ENCODE results near the gene GUCD1. TPM values are rescaled to one million over a fixed set of nuclear protein-coding genes. Genes with fewer than 3 reads are reported as not detected.

Gene GUCD1
- total RNA-seq, 1 donor = 96.6 TPM

DNA sequence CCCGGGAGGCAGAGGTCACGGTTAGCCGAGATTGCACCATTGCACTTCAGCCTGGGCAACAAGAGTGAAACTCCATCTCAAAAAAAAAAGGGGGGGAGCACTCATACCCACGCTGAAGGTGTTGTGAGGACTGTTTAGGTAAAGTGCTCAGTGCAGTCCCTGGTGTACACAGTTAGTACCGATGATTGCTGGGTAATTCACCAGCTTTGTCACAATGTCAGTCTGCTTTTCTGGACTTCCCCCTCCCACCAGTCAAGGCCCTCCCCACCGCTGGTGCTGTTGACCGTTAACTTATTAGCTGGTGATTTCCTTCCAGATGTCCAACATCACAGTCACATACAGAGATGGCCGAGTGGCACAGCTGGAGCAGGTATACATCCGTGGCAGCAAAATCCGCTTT, 12.7 kb upstream of the GUCD1 start:
- no peak for DNase-seq (ENCODE audit: low read depth)
- no peak overlapping the region for H3K4me3 ChIP-seq (ENCODE audit: low read depth, low read length)
- TF ChIP-seq, protein P1, sequence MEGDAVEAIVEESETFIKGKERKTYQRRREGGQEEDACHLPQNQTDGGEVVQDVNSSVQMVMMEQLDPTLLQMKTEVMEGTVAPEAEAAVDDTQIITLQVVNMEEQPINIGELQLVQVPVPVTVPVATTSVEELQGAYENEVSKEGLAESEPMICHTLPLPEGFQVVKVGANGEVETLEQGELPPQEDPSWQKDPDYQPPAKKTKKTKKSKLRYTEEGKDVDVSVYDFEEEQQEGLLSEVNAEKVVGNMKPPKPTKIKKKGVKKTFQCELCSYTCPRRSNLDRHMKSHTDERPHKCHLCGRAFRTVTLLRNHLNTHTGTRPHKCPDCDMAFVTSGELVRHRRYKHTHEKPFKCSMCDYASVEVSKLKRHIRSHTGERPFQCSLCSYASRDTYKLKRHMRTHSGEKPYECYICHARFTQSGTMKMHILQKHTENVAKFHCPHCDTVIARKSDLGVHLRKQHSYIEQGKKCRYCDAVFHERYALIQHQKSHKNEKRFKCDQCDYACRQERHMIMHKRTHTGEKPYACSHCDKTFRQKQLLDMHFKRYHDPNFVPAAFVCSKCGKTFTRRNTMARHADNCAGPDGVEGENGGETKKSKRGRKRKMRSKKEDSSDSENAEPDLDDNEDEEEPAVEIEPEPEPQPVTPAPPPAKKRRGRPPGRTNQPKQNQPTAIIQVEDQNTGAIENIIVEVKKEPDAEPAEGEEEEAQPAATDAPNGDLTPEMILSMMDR (IDR thresholded peaks at IDR 0.05; ENCODE audit: insufficient read depth, low read length) = no peak

DNA sequence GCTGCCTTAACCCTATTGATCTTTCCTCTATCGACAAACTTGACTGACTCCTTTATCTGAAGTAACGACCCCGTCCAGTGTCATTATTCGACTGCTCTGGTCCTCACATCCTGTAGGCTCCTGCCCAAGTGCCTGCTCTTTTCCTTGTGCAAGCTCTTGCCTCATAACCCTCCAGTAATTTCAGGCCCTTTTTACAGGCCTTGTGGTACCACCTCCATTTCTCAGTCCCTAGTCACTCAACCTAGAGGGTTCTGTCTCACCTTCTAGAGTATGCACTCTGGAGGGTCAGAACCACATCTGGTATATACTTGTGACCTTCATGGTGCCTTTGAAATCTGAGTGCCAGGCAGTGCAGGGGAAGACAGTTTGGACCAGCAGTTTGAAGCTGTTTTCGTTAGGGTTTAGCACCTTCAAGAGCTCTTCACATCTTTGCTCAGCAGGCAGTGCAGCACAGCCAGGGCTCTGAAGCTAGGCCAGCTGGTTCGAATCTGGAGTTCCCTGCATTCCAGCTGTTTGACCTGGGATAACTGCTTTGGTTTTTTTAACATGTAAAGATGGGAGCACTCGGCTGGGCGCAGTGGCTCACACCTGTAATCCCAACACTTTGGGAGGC, 12.1 kb upstream of the GUCD1 start:
- TF ChIP-seq, protein P1 (IDR thresholded peaks at IDR 0.05; ENCODE audit: insufficient read depth, low read length) = no peak
- DNase-seq (ENCODE audit: low read depth) = no peak
- no peak overlapping the region for H3K4me3 ChIP-seq (ENCODE audit: low read depth, low read length)

GRCh38 chr22:24565077-24565476, 10.1 kb upstream of the GUCD1 start:
- no peak overlapping the region for H3K4me3 ChIP-seq (ENCODE audit: low read depth, low read length)
- TF ChIP-seq, protein P1 (IDR thresholded peaks at IDR 0.05; ENCODE audit: insufficient read depth, low read length) = no peak
- no peak for DNase-seq (ENCODE audit: low read depth)

DNA sequence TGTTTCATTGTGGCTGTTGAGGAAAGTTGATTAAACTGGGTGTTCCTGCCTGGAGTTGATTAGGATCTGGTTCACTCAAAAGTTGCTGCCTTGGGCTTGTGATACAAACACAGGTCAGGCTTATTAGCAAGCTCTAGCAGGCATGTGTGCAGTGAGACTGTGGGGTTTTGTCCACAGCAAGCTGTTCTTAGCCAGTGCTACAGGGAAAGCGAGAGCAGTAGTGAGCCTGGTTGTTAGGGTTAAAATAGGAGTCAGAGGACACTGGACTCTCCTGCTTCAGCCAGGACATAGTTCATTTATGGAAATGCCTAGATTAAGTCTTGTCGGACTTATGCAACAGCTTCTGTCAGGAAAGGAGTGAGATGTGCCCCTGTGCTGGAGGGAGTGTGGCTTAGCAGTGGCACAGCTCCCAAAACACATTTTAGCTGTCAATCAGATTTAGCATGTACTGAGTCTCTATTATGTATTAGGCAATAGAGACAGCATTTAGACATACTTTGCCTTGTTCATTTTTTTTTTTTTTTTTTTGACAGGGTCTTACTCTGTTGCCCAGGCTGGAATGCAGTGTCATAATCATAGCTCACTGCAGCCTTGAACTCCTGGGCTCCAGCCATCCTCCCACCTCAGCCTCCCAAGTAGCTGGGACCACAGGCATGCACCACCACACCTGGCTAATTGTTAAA, 9.6 kb upstream of the GUCD1 start:
- H3K4me3 ChIP-seq (ENCODE audit: low read depth, low read length) = no peak overlapping the region
- TF ChIP-seq, protein P1 (IDR thresholded peaks at IDR 0.05; ENCODE audit: insufficient read depth, low read length) = no peak
- DNase-seq (ENCODE audit: low read depth) = peak; percentile 34

DNA sequence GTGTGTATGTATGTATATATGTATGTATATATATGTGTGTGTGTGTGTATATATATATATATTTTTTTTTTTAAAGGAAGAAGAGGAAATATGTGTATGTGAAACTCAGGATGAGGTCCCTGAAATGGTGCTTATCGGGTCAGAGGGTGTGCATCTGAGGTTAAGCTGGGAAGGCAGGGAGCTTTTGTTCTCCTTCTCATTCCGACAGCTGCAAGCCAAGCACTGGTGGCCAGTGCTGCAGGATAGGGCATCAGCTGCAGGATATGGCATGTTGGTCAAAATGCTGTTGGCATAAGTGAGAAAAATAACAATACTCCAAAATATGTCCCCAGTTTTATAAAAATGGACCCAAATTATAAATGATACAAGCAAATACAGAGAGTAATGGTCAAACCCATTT, 8.3 kb upstream of the GUCD1 start:
- DNase-seq (ENCODE audit: low read depth) = no peak
- H3K4me3 ChIP-seq (ENCODE audit: low read depth, low read length) = no peak overlapping the region
- TF ChIP-seq, protein P1 (IDR thresholded peaks at IDR 0.05; ENCODE audit: insufficient read depth, low read length) = no peak

- DNase-seq (ENCODE audit: low read depth) = no peak
These were observed 4.5 kb upstream of the GUCD1 start for GRCh38 chr22:24559471-24559870.

More at GRCh38 chr22:24559471-24559870, 4.5 kb upstream of the GUCD1 start:
- H3K4me3 ChIP-seq (ENCODE audit: low read depth, low read length) = no peak overlapping the region
- TF ChIP-seq, protein P1 (IDR thresholded peaks at IDR 0.05; ENCODE audit: insufficient read depth, low read length) = no peak

Data from fibroblast of the aortic adventitia (primary cell).